HG03442 (cell line): ENCODE measurements around the gene CSAG1.
"Not testable (repeated sequence)": the region's sequence is repeated elsewhere in the genome, so short reads cannot be mapped to it uniquely, and the experiment has no call there.

Experiments
- ATAC-seq: cut with Tn5 transposase; IDR thresholded peaks from one replicate; pipeline ENCODE4 v1.9.1; 2021; ENCODE audit warnings: mild to moderate bottlenecking, moderate library complexity; ENCODE audit not compliant: unreplicated experiment

CSAG1 gene, protein sequence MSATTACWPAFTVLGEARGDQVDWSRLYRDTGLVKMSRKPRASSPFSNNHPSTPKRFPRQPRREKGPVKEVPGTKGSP

DNA sequence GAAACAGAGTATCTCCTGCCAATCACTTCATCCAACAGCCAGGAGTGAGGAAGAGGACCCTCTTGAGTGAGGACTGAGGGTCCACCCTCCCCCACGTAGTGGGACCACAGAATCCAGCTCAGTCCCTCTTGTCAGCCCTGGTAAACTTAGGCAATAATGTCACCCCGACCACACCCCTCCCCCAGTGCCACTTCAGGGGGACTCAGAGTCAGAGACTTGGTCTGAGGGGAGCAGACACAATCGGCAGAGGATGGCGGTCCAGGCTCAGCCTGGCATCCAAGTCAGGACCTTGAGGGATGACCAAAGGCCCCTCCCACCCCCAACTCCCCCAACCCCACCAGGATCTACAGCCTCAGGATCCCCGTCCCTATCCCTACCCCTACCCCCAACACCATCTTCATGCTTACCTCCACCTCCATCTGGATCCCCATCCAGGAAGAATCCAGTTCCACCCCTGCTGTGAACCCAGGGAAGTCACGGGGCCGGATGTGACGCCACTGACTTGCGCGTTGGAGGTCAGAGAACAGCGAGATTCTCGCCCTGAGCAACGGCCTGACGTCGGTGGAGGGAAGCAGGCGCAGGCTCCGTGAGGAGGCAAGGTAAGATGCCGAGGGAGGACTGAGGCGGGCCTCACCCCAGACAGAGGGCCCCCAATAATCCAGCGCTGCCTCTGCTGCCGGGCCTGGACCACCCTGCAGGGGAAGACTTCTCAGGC lies at the start of gene CSAG1, which contains the start of gene MAGEA12:
Gene CSAG1 (minus strand): TSS at position 461 of the 715 bp plus-strand sequence. CDS start 1,261 bp downstream, outside the sequence.
Gene MAGEA12 (plus strand): TSS at position 497 of the 715 bp plus-strand sequence. CDS start 2,405 bp downstream, outside the sequence.
- ATAC-seq: no peak

DNA sequence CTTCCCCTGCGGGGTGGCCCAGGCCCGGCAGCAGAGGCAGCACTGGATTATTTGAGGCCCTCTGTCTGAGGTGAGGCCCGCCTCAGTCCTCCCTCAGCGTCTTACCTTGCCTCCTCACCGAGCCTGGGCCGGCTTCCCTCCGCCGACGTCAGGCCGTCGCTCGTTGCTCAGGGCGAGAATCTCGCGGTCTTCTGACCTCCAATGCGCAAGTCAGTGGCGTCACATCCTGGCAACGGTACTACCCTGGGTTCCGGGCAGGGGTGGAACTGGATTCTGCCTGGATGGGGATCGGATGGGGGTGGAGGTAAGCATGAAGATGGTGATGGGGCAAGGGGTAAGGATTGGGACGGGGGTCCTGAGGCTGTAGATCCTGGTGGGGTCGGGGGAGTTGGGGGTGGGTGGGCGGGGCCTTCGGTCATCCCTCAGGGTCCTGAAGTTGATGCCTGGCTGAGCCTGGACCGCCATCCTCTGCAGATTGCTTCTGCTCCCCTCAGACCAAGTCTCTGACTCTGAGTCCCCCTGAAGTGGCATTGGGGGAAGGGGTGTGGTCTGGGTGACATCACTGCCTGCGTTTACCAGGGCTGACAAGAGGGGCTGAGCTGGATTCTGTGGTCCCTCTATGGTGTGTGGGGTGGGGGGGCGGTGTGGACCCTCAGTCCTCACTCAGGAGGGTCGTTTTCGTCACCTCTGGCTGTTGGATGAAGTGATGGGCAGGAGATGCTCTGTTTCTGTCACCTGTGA lies 36.2 kb upstream of the CSAG1 start, which contains the start of gene MAGEA6:
Gene MAGEA6 (minus strand): TSS at position 141 of the 741 bp plus-strand sequence. CDS start 2,039 bp downstream, outside the sequence.
- ATAC-seq: not testable (repeated sequence)

DNA sequence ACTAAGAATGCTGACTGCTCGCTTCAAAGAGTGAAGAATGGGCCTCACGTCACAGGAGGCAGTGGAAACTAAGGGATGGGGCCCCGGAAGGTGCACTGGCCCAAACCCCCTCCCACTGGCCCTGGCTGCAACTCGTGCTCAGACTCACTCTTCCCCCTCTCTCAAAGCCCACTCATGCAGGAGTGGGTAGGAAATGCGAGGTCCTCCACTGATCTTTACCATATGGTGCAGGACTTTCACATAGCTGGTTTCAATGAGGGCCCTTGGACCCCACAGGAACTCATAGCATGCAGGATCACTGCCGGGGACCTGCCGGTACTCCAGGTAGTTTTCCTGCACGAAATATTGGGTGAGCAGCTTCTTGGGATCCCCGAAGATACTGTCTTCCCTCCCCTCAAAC lies 33.0 kb upstream of the CSAG1 start:
- ATAC-seq: not testable (repeated sequence)

DNA sequence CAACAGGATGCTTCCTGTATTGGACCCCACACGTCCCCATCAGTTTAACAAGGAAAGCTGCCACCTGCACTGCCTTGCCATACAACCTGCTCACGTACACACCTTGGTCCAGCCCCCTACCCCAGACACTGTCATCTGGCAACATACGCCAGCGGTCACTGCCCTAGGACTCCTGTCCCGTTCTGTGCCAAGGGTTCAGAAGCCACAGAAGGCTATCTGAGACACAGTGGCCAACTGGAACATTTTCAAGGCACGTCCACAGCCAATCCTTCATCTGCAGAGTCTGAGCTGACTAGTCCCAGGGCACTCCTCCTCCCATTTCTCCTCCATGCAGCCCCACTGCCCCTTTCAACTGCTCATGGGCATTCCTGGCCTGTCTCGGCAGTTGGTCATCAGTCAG lies 28.1 kb upstream of the CSAG1 start:
- ATAC-seq: not testable (repeated sequence)

DNA sequence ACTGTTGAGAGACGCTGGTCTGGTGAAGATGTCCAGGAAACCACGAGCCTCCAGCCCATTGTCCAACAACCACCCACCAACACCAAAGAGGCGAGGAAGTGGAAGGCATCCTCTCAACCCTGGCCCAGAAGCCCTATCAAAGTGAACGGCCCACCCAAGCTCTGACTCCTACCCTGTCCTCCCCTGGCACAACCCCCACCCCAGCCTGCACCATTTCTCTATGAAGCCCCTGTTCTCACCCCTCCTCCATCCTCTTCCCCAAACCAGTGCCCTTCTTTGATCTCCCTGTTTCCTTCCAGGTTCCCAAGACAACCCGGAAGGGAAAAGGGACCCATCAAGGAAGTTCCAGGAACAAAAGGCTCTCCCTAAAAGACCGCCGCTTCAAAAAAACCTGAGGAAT lies 26.0 kb upstream of the CSAG1 start:
- ATAC-seq: not testable (repeated sequence)

DNA sequence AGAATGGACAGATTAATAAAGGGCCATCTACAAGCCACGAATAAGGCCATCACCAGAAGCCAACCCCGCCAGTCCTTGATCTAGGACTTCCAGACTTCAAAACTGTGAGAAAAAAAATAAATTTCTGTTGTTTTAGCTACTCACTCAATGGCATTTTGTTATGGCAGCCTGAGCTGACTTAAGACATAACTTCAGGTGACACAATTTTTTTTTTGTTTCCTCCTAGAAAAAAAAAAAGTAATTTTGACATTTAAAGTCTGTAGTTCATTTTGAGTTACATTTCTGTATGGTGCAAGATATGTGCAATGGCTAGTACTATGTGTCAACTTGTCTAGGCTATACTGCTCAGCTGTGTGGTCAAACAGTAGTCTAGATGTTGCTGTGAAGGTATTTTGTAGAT lies 25.4 kb upstream of the CSAG1 start, which contains the start of gene CSAG3:
Gene CSAG3 (plus strand): TSS at position 301 of the 400 bp plus-strand sequence.
- not testable (repeated sequence) for ATAC-seq

DNA sequence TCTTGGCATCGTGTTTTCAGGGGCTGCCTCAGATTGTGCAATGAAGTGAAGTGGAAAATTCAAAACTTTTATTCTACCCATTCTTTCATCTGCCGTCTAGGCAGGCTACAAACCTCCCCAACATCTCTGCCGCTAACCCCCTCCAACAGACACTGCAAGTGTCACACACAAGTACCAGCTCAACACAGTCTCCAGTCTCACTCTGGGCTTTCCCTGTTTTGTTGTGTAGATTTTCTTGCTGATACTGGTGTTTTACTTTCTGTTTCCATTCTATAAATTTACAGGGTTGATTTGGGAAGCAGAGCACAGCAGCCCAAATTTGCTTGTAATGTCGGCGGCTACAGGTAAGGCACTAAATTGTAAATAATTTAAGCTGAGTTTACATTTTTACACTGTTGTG lies 21.4 kb upstream of the CSAG1 start:
- not testable (repeated sequence) for ATAC-seq

DNA sequence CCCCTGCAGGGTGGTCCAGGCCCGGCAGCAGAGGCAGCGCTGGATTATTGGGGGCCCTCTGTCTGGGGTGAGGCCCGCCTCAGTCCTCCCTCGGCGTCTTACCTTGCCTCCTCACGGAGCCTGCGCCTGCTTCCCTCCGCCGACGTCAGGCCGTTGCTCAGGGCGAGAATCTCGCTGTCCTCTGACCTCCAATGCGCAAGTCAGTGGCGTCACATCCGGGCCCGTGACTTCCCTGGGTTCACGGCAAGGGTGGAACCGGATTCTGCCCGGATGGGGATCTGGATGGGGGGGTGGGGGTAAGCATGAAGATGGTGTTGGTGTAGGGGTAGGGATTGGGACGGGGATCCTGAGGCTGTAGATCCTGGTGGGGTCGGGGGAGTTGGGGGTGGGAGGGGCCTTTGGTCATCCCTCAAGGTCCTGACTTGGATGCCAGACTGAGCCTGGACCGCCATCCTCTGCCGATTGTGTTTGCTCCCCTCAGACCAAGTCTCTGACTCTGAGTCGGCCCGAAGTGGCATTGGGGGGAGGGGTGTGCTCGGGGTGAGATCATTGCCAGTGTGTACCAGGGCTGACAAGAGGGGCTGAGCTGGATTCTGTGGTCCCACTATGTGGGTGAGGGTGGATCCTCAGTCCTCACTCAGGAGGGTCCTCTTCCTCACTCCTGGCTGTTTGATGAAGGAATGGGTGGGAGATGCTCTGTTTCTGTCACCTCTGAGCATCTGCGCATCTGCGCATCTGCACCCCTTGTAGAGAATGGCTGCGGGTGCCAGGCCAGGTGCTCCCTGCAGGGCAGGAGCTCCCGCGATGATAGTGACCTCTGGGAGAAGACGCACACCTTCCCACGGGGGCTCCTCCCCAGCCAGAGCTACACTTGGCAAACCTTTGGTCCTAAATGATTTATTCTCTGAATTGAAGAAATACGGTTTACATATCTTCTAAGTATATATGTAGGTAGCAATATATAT lies 20.4 kb upstream of the CSAG1 start, which contains the start of gene MAGEA2:
Gene MAGEA2 (minus strand): TSS at position 157 of the 965 bp plus-strand sequence. CDS start 2,479 bp downstream, outside the sequence.
- ATAC-seq: not testable (repeated sequence)

DNA sequence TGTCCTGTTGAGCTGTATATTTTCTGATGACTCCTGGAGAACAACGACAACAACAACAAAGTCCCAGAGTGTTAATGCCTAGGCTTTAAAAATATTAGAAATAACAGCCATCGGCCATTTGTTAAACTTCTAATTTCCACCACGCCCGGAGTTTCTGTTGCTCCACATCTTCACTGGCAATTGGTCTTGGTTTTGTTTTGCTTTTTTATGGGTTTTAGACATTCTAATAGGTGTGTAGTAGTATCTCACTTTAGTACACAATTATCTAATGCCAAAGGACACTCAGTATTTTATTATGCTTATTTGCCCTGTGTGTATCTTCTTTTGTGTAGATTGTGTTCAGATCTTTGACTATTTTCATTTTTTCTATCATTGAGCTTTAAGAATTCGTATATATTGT lies 5.0 kb upstream of the CSAG1 start:
- no peak for ATAC-seq

DNA sequence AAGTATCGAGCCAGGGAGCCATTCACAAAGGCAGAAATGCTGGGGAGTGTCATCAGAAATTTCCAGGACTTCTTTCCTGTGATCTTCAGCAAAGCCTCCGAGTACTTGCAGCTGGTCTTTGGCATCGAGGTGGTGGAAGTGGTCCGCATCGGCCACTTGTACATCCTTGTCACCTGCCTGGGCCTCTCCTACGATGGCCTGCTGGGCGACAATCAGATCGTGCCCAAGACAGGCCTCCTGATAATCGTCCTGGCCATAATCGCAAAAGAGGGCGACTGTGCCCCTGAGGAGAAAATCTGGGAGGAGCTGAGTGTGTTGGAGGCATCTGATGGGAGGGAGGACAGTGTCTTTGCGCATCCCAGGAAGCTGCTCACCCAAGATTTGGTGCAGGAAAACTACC lies 3.0 kb upstream of the CSAG1 start:
- ATAC-seq: not testable (repeated sequence)

DNA sequence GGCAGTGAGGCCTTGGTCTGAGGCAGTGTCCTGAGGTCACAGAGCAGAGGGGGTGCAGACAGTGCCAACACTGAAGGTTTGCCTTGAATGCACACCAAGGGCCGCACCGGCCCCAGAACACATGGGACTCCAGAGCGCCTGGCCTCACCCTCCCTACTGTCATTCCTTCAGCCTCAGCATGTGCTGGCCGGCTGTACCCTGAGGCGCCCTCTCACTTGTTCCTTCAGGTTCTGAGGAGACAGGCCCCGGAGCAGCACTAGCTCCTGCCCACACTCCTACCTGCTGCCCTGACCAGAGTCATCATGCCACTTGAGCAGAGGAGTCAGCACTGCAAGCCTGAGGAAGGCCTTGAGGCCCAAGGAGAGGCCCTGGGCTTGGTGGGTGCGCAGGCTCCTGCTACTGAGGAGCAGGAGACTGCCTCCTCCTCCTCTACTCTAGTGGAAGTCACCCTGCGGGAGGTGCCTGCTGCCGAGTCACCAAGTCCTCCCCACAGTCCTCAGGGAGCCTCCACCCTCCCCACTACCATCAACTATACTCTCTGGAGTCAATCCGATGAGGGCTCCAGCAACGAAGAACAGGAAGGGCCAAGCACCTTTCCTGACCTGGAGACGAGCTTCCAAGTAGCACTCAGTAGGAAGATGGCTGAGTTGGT lies 2.5 kb upstream of the CSAG1 start:
- no peak for ATAC-seq

DNA sequence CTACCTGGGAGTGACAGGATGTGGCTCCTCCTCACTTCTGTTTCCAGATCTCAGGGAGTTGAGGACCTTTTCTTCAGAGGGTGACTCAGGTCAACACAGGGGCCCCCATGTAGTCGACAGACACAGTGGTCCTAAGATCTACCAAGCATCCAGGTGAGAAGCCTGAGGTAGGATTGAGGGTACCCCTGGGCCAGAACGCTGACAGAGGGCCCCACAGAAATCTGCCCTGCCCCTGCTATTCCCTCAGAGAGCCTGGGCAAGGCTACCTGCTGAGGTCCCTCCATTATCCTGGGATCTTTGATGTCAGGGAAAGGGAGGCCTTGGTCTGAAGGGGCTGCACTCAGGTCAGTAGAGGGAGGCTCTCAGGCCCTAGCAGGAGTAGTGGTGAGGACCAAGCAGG lies 1.6 kb upstream of the CSAG1 start:
- no peak for ATAC-seq

DNA sequence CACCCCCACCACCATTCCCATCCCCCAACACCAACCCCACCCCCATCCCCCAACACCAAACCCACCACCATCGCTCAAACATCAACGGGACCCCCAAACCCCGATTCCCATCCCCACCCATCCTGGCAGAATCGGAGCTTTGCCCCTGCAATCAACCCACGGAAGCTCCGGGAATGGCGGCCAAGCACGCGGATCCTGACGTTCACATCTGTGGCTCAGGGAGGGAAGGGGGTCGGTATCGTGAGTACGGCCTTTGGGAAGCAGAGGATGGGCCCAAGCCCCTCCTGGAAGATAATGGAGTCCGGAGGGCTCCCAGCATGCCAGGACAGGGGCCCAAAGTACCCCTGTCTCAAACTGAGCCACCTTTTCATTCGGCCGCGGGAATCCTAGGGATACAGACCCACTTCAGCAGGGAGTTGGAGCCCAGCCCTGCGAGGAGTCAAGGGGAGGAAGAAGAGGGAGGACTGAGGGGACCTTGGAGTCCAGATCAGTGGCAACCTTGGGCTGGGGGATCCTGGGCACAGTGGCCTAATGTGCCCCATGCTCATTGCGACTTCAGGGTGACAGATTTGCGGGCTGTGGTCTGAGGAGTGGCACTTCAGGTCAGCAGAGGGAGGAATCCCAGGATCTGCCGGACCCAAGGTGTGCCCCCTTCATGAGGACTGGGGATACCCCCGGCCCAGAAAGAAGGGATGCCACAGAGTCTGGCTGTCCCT lies 780 bp upstream of the CSAG1 start:
- not testable (repeated sequence) for ATAC-seq

DNA sequence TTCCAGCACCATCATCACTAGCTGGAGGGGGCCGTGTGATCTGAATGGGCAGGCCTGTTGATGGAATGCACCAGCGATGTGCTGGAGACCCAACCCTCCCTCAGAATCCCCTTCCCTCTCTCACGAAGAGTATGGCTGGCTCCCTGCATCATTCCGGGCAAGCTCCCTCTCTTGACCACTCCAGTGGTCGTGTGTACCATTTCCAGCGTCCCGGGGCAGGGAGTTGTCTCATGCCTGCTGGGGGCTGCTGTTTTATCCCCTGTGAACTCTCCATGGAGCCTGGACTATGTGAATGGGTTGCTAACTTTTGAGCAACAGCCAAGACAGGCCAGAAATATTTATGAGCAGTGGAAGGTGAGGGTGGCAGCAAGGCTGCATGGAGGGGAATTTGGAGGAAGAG lies 8.1 kb downstream of the CSAG1 start:
- ATAC-seq: no peak

DNA sequence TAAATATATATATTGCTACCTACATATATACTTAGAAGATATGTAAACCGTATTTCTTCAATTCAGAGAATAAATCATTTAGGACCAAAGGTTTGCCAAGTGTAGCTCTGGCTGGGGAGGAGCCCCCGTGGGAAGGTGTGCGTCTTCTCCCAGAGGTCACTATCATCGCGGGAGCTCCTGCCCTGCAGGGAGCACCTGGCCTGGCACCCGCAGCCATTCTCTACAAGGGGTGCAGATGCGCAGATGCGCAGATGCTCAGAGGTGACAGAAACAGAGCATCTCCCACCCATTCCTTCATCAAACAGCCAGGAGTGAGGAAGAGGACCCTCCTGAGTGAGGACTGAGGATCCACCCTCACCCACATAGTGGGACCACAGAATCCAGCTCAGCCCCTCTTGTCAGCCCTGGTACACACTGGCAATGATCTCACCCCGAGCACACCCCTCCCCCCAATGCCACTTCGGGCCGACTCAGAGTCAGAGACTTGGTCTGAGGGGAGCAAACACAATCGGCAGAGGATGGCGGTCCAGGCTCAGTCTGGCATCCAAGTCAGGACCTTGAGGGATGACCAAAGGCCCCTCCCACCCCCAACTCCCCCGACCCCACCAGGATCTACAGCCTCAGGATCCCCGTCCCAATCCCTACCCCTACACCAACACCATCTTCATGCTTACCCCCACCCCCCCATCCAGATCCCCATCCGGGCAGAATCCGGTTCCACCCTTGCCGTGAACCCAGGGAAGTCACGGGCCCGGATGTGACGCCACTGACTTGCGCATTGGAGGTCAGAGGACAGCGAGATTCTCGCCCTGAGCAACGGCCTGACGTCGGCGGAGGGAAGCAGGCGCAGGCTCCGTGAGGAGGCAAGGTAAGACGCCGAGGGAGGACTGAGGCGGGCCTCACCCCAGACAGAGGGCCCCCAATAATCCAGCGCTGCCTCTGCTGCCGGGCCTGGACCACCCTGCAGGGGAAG lies 19.4 kb downstream of the CSAG1 start, which contains the start of gene MAGEA2B:
Gene MAGEA2B (plus strand): TSS at position 814 of the 973 bp plus-strand sequence. CDS start 2,479 bp downstream, outside the sequence.
- not testable (repeated sequence) for ATAC-seq

DNA sequence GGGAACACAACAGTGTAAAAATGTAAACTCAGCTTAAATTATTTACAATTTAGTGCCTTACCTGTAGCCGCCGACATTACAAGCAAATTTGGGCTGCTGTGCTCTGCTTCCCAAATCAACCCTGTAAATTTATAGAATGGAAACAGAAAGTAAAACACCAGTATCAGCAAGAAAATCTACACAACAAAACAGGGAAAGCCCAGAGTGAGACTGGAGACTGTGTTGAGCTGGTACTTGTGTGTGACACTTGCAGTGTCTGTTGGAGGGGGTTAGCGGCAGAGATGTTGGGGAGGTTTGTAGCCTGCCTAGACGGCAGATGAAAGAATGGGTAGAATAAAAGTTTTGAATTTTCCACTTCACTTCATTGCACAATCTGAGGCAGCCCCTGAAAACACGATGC lies 20.3 kb downstream of the CSAG1 start:
- ATAC-seq: not testable (repeated sequence)

DNA sequence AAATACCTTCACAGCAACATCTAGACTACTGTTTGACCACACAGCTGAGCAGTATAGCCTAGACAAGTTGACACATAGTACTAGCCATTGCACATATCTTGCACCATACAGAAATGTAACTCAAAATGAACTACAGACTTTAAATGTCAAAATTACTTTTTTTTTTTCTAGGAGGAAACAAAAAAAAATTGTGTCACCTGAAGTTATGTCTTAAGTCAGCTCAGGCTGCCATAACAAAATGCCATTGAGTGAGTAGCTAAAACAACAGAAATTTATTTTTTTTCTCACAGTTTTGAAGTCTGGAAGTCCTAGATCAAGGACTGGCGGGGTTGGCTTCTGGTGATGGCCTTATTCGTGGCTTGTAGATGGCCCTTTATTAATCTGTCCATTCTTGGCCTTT lies 24.3 kb downstream of the CSAG1 start, which contains the start of gene CSAG2:
Gene CSAG2 (minus strand): TSS at position 101 of the 400 bp plus-strand sequence. CDS start 161 bp downstream, outside the sequence.
- ATAC-seq: not testable (repeated sequence)

DNA sequence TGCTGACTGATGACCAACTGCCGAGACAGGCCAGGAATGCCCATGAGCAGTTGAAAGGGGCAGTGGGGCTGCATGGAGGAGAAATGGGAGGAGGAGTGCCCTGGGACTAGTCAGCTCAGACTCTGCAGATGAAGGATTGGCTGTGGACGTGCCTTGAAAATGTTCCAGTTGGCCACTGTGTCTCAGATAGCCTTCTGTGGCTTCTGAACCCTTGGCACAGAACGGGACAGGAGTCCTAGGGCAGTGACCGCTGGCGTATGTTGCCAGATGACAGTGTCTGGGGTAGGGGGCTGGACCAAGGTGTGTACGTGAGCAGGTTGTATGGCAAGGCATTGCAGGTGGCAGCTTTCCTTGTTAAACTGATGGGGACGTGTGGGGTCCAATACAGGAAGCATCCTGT lies 27.0 kb downstream of the CSAG1 start:
- not testable (repeated sequence) for ATAC-seq
